H1 (cell line): ENCODE measurements around the gene NR5A1. TPM values are rescaled to one million over a fixed set of nuclear protein-coding genes. Genes with fewer than 3 reads are reported as not detected.

ENCODE experiments used
- CHD1 ChIP-seq: IDR thresholded peaks from 2 replicates; pipeline ENCODE4 v1.6.1; 2012; ENCODE audit warnings: low read depth, low read length, improper control_type of control experiment
- GTF2F1 ChIP-seq: IDR thresholded peaks from 2 replicates; pipeline ENCODE4 v1.6.1; 2012; ENCODE audit warnings: low read depth, low read length, improper control_type of control experiment, borderline replicate concordance
- SIN3A ChIP-seq, 2 experiments: IDR thresholded peaks in 1 of 2; conservative IDR thresholded peaks in 1 of 2; 2 replicates each; pipeline ENCODE4 v1.6.1; 2011 to 2012; ENCODE audit warnings: low read length in 2 of 2, improper control_type of control experiment in 1 of 2, low read depth in 1 of 2, mild to moderate bottlenecking in 1 of 2
- polyA plus RNA-seq, 7 experiments: library from polyadenylated mRNA; depleted of rRNA in 3 of 7; stranded (reverse) in 5 of 7; unstranded in 2 of 7; fragments of >200 nt in 5 of 7; fragments of 200-250 nt in 2 of 7; gene quantifications; 1 replicate in 5 of 7; 2 replicates in 1 of 7; 4 replicates in 1 of 7; pipeline versions ENCODE4 v1.2.1 to v1.2.3, GENCODE V29; 2011 to 2013; ENCODE audit warnings: missing spikeins in 2 of 7, mixed read lengths in 2 of 7
- total RNA-seq: library from RNA; stranded (reverse); fragmentation: NEBNext Ultra II Directional; extraction: Animal tissue kit (Norgen Biotek cat#: 25700); gene quantifications from 2 replicates; pipeline ENCODE4 v1.2.1, GENCODE V29; 2021

Gene NR5A1
- total and polyA plus RNA-seq, 2 of the 8 experiments (the other 6 are each of a cell fraction or from before 2014, with no cell fraction given) = 0.29 to 0.58 TPM

DNA sequence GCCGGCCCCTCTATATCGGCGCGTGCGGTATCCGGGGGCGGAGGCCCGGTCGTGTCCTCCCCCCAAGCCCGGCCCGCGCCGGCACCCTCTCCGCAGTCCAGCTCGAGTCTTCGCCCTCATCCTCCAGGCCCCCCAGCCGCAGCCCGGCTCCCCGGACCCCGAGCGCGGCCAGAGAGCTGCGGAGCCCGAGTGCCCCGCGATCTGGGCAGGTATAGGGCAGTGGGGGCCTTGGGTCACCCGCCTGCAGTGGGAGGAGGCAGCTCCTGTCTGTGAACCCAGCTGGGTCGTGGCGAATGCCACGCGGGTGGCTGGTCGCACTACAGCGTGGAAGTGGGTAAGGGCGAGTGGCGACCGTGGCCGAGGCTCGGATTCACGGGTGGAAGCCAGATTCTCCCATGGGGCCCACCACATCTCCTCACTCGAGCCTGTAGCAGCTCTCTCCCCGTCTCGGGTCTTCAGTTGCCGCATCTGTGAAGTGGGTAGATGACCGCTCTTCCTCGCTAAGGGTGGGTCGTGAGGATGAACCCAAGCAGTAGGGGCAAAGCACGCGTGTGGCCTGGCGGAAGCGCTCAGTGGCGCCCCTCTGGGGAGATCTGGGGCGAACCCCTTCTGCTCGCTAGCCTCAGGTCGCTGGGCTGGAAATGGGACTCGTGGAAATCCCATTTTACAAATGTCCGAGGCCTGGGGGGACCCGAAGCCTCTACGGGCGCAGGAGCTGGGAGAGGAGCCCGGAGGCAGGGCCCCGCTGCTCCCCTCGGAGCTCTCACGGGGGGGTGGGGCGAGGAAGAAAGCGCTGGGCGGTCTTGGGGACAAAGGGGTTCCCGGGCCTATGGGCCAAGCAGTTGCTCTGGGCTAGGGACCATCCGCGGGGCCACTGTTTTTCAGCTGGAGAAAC, 1.9 kb downstream of the NR5A1 start (continued):
- no peak for TF ChIP-seq SIN3A (conservative IDR thresholded peaks at IDR 0.05 in 1 of 2, IDR thresholded peaks at IDR 0.05 in 1 of 2; ENCODE audit: low read depth in 1 of 2, low read length in 2 of 2)
- TF ChIP-seq GTF2F1 = no peak
- no peak for TF ChIP-seq CHD1
- TF ChIP-seq, all 59 proteins: peak for 7
